Stimulated activated CD8-positive, alpha-beta memory T cell treated with anti-CD3 and anti-CD28 coated beads, Interleukin-2, amount 100 ng/mL, for 1 hour (primary cell): ENCODE data around the gene YBX1.
A peak's percentile ranks its signal among the peaks of the same experiment; 100 is the strongest.
"Not testable (repeated sequence)": the region's sequence is repeated elsewhere in the genome, so short reads cannot be mapped to it uniquely, and the experiment has no call there.

ENCODE experiments used
- DNase-seq, 2 donors: peaks; one replicate each; pipeline ENCODE4 v3.0.0-alpha.2; 2020; ENCODE audit warnings: low read depth in 2 of 2

The YBX1 gene

GRCh38 chr1:42681741-42682483, at the start of gene YBX1:
YBX1 (plus strand) TSS chr1:42682418; CDS start chr1:42682566, 148 bp downstream.
- peak; percentile 85 to 89 for DNase-seq

- DNase-seq: no peak
Measured at GRCh38 chr1:42639116-42639515, 43.1 kb upstream of the YBX1 start.

GRCh38 chr1:42646056-42646455, 36.2 kb upstream of the YBX1 start:
- no peak for DNase-seq

- no peak for DNase-seq
Measured at GRCh38 chr1:42657201-42657600, 25.0 kb upstream of the YBX1 start.

- DNase-seq: peak; percentile 85 to 88
Measured at GRCh38 chr1:42657981-42658876, 24.0 kb upstream of the YBX1 start, which contains the start of gene PPIH. PPIH (plus strand) TSS chr1:42658423; CDS start chr1:42658447, 24 bp downstream.

GRCh38 chr1:42658877-42659337, 23.3 kb upstream of the YBX1 start:
- DNase-seq: no peak

GRCh38 chr1:42660907-42661500, 21.2 kb upstream of the YBX1 start:
- DNase-seq: no peak

GRCh38 chr1:42669936-42670335, 12.3 kb upstream of the YBX1 start:
- DNase-seq: no peak

- DNase-seq: no peak
Measured at GRCh38 chr1:42670425-42670824, 11.8 kb upstream of the YBX1 start.

- DNase-seq: no peak
Measured at GRCh38 chr1:42674214-42674613, 8.0 kb upstream of the YBX1 start.

GRCh38 chr1:42674682-42675081, 7.5 kb upstream of the YBX1 start:
- no peak for DNase-seq

- no peak for DNase-seq
Measured at GRCh38 chr1:42675467-42675866, 6.8 kb upstream of the YBX1 start.

GRCh38 chr1:42676534-42677087, 5.6 kb upstream of the YBX1 start:
- DNase-seq: no peak

GRCh38 chr1:42679364-42679983, 2.7 kb upstream of the YBX1 start:
- DNase-seq: no peak

- no peak for DNase-seq
Measured at GRCh38 chr1:42680055-42680454, 2.2 kb upstream of the YBX1 start.

- DNase-seq: no peak
Measured at GRCh38 chr1:42680921-42681683, 1.1 kb upstream of the YBX1 start.

- not testable (repeated sequence) for DNase-seq
Measured at GRCh38 chr1:42682484-42682738, 193 bp downstream of the YBX1 start.

GRCh38 chr1:42682739-42683531, 717 bp downstream of the YBX1 start:
- DNase-seq: peak; percentile 31 to 40

GRCh38 chr1:42684139-42684538, 1.9 kb downstream of the YBX1 start:
- DNase-seq: no peak

GRCh38 chr1:42686418-42686817, 4.2 kb downstream of the YBX1 start:
- DNase-seq: no peak
